GM19467 (cell line): Measurements from ENCODE around the gene THBS4.
A peak's percentile ranks its signal among the peaks of the same experiment; 100 is the strongest.
"Not testable (repeated sequence)": the region's sequence is repeated elsewhere in the genome, so short reads cannot be mapped to it uniquely, and the experiment has no call there.

Experiments used
- ATAC-seq: cut with Tn5 transposase; IDR thresholded peaks from one replicate; pipeline ENCODE4 v1.9.1; 2021; ENCODE audit warnings: mild to moderate bottlenecking, moderate library complexity; ENCODE audit not compliant: unreplicated experiment

The THBS4 gene

DNA sequence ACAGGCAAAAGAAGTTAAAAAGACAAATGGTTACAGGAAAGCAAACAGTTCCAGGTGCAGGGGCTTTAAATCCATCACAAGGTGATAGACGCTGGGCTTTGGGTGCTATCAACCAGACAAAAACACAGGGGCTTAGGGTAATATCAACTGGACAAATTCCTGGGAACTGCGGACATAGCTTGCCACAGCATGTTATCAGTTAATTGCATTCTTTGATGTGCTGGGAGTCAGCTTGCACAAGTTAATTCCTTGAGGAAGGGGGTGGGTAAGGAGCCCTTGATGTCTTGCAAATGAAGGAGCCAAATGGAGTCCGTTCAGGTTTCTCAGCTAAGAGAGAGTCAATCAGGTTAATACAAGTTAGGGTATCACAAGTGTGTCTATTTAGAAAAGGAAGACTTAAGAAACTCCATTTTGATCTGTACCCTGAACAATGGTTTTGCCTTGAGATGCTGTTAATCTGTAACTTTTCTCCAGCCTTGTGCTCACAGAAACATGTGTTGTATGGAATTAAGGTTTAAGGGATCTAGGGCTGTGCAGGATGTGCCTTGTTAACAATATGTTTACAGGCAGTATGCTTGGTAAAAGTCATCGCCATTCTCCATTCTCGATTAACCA, 76.3 kb downstream of the THBS4 start:
- not testable (repeated sequence) for ATAC-seq

- ATAC-seq, result no peak
Measured at GRCh38 chr5:80114860-80115259, 79.7 kb downstream of the THBS4 start.

- ATAC-seq, result no peak
Measured at GRCh38 chr5:80116000-80116399, 80.9 kb downstream of the THBS4 start.

- no peak for ATAC-seq
Measured at GRCh38 chr5:80116465-80116864, 81.3 kb downstream of the THBS4 start.

DNA sequence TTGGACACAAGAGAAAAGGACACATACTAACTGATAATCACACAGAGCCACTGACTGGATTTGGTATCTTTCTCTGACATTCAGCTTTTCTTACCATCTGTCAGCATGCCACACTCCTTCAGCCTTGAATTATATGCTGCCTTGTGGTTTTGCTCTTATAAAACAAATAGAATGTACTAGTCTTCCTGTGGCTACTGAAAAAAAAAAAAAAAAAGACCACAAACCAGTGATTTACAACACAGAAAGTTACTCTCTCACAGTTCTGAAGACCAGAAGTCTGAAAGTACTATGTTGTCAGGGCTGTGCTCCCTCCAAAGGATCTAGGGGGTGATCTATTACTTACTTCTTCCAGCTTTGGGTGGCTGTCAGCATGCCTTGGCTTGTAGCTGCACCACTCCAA, 82.3 kb downstream of the THBS4 start:
- no peak for ATAC-seq

DNA sequence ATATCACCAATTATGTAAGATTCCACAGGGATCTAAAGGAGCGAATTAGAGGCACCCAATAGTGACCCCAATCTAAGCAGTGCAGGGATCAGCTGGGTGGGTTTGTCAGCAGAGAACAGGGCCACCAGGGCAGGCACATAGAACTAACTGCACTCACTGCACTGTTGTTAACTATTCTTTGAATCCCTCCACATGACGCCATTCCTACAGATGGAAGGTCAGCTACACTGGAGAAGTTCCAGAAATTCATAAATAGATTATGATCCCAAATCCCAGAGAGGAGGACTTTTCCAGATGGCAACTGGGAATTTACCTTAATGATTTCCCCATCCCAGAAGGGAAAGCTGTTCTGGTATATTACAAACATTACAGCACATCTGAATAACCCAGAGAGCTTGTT, 84.2 kb downstream of the THBS4 start:
- ATAC-seq, result no peak

GRCh38 chr5:80122579-80122978, 87.4 kb downstream of the THBS4 start:
- ATAC-seq, result no peak

GRCh38 chr5:80124121-80124918, 89.2 kb downstream of the THBS4 start:
- ATAC-seq, result no peak

DNA sequence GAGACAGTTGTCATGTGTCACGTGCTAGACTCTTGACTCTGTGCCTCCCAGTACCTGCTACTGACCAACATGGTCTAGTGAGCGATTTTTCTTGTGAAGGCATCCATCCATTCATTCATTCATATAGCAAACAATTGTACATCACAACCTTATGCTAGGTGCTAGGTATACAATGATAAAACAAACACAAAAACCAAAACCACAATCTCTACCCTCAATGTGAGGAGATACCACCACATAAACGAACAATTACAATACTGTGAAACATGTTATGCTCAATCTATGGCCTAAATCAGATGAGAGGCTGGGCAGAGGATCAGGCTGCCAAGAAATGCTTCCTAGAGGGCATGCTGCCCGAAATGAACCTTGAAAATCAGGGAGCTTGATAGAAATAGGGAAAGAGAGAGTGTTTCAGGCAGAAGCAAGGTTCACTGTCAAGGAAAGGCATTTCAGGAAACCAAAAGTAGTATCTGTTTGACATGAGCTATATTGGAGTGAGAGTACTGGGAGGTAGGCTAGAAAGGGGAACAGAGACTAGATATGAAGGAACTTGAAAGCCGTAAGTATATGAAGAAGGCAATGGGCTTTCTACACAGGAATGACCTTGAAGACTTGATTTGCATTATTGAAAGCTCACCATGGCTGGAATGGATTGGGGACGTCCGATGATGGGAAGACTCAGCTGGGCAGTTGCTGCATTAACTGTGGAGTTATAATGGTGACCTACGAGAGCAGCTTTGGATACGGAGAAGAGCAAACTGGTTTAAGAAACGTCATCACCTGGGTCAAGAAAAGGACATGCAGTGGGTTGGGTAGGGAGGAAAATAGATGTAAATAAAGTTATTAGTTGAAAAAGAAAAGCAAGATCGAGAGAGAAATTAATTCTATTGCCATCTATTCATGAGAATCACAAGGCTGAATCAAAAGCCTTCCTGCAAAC, 90.1 kb downstream of the THBS4 start:
- peak; percentile 59 for ATAC-seq

DNA sequence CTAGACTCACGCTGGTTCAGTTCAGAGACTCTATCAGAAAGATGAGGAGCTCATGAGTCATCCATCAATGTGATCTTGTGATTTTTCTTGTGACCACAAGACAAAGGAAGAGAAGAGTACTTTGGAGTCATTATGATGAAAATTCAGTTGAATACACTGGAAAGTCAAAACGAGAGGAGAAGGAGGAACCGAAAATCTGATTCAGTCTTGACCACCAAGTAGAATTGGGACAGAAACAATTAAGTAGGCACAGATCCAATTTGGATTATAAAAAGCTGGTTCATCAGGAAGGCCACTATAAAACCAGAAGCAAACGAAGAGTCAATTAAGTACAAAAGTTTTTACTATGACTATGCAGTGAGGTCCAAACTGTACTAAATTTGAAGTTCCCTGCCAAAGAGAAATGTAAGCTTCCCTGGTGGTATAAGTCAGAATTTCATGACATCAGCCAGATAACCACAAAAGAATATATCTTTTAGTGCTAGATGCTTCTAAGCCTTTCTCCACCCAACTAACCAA, 90.9 kb downstream of the THBS4 start:
- ATAC-seq, result peak; percentile 52

- ATAC-seq, result no peak
Measured at GRCh38 chr5:80127116-80127552, 92.0 kb downstream of the THBS4 start.

- no peak for ATAC-seq
Measured at GRCh38 chr5:80128141-80128540, 93.0 kb downstream of the THBS4 start.

GRCh38 chr5:80129146-80129545, 94.0 kb downstream of the THBS4 start:
- ATAC-seq, result no peak
